KMS-11 (cell line): ENCODE data around the gene PPP1R1A.

Source experiments
- H2AFZ ChIP-seq: fragments of 200-600 bp; sonication (generic); 2 replicates; pipeline ENCODE4 v1.6.1; 2016; ENCODE audit warnings: antibody characterized with exemption, mixed run types, low read depth
- H3K27ac ChIP-seq: fragments of 200-600 bp; sonication (generic); 2 replicates; pipeline ENCODE4 v1.6.1; 2016; ENCODE audit warnings: mild to moderate bottlenecking, mixed run types
- H3K27me3 ChIP-seq: fragments of 200-600 bp; sonication (generic); 2 replicates; pipeline ENCODE4 v1.6.1; 2017; ENCODE audit warnings: mild to moderate bottlenecking, low read depth, mixed run types, moderate library complexity; ENCODE audit not compliant: insufficient read depth
- H3K36me3 ChIP-seq: fragments of 200-600 bp; sonication (generic); 2 replicates; pipeline ENCODE4 v1.6.1; 2017; ENCODE audit warnings: mild to moderate bottlenecking, mixed run types; ENCODE audit not compliant: insufficient read depth
- H3K4me1 ChIP-seq: fragments of 200-600 bp; sonication (generic); 2 replicates; pipeline ENCODE4 v1.6.1; 2016; ENCODE audit warnings: mild to moderate bottlenecking, low read depth, mixed run types; ENCODE audit not compliant: poor library complexity, severe bottlenecking
- H3K4me2 ChIP-seq: fragments of 200-600 bp; sonication (generic); 2 replicates; pipeline ENCODE4 v1.7.0; 2016; ENCODE audit warnings: mild to moderate bottlenecking, mixed run types
- H3K4me3 ChIP-seq: fragments of 200-600 bp; sonication (generic); IDR thresholded peaks from 2 replicates; pipeline ENCODE4 v1.6.1; 2017; ENCODE audit warnings: low read depth, low read length, mixed read lengths; ENCODE audit not compliant: insufficient read depth
- H3K79me2 ChIP-seq: fragments of 200-600 bp; sonication (generic); 2 replicates; pipeline ENCODE4 v1.6.1; 2016; ENCODE audit warnings: low read depth, mixed run types; ENCODE audit not compliant: insufficient read depth
- H3K9ac ChIP-seq: fragments of 200-600 bp; sonication (generic); 2 replicates; pipeline ENCODE4 v1.6.1; 2016; ENCODE audit warnings: mild to moderate bottlenecking, mixed run types
- H4K20me1 ChIP-seq: fragments of 200-600 bp; sonication (generic); 2 replicates; pipeline ENCODE4 v1.6.1; 2016; ENCODE audit warnings: mild to moderate bottlenecking, mixed run types; ENCODE audit not compliant: insufficient read depth
- CTCF ChIP-seq: fragments of 200-600 bp; sonication (generic); conservative IDR thresholded peaks from 2 replicates; pipeline ENCODE4 v1.6.1; 2017; ENCODE audit warnings: low read depth, mild to moderate bottlenecking, antibody characterized with exemption, low read length, moderate library complexity, mixed read lengths

PPP1R1A gene, protein sequence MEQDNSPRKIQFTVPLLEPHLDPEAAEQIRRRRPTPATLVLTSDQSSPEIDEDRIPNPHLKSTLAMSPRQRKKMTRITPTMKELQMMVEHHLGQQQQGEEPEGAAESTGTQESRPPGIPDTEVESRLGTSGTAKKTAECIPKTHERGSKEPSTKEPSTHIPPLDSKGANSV

DNA sequence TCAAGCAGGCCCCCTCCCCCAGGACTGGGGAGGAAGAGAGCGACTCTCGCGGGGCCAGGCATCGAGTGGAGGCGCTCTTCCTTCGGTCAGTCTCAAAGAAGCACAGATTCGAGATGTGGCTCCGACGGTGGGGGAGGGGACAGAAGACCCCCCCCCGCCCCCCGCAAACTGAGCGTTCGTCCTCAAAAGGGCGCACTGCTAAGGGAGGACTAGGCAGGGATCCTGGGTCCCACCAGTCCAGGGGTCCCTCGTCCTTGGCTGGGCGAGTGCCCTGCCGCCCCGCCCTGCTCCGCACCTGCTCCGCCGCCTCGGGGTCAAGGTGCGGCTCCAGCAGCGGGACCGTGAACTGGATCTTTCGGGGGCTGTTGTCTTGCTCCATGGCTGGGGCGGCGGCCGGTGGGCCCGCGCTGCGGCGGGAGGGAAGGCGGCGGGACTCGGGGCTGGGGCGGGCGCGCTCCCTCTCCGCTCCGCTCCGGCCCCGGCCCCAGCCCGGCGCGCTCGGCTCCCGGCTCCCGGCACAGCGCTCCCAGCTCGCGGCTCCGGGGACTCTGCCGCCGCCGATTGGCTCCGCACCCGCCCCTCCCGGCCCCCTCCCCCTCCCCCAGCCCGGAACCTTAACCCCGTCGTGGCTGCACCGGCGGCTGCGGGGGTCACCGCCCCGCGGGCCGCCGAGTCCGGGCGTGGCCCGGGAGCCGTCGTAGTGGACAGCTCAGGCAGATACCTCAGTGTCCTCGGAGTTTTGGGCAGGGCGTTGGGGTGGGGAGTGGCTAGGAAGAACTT, at the start of gene PPP1R1A:
PPP1R1A (minus strand) TSS at position 550 of the 780 bp plus-strand sequence; CDS start at position 379, 171 bp downstream.
- TF ChIP-seq CTCF: no peak
- Histone ChIP-seq H2AFZ (no peak within 1 kb of the TSS), H3K36me3 (no peaks in the 10 kb centered on the region), H3K4me1 (peaks cover 22% of the 10 kb centered on the region), H3K27me3 (no peaks in the 10 kb centered on the region), H3K27ac (no peak within 1 kb of the TSS), H4K20me1 (no peaks in the 10 kb centered on the region), H3K4me2 (no peak within 1 kb of the TSS), H3K4me3 (no peak within 1 kb of the TSS), H3K79me2 (no peaks in the 10 kb centered on the region), H3K9ac (no peak within 1 kb of the TSS)

DNA sequence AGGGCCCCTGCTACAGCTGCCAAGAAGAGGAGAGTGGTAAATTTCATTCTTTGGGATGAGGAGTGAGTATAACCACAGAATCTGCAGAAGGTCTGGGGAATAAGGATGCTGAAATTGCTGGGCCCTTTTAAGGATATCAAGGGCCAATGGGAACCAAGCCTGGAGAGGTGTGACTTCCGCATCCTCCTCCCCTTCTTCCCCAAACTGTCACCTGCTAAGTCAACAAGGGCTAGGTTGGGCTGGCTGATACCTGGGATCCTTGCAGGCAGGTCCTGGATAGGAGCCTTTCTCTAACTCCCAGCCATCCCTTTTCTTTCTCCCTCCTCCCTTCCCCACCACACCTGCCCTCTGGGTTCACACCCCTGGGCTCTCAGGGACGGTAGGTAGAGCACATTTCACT, 46.3 kb upstream of the PPP1R1A start, which contains the start of gene LACRT:
LACRT (minus strand) TSS at position 101 of the 400 bp plus-strand sequence; CDS start at position 47, 54 bp downstream.
- no peak for TF ChIP-seq CTCF
- Histone ChIP-seq H3K79me2 (no peaks in the 10 kb centered on the region), H3K27me3 (no peaks in the 10 kb centered on the region), H3K4me1 (no peaks in the 10 kb centered on the region), H3K27ac (no peak within 1 kb of the TSS), H4K20me1 (no peaks in the 10 kb centered on the region), H3K36me3 (no peaks in the 10 kb centered on the region), H2AFZ (no peak within 1 kb of the TSS), H3K9ac (no peak within 1 kb of the TSS), H3K4me2 (no peak within 1 kb of the TSS), H3K4me3 (no peak within 1 kb of the TSS)

DNA sequence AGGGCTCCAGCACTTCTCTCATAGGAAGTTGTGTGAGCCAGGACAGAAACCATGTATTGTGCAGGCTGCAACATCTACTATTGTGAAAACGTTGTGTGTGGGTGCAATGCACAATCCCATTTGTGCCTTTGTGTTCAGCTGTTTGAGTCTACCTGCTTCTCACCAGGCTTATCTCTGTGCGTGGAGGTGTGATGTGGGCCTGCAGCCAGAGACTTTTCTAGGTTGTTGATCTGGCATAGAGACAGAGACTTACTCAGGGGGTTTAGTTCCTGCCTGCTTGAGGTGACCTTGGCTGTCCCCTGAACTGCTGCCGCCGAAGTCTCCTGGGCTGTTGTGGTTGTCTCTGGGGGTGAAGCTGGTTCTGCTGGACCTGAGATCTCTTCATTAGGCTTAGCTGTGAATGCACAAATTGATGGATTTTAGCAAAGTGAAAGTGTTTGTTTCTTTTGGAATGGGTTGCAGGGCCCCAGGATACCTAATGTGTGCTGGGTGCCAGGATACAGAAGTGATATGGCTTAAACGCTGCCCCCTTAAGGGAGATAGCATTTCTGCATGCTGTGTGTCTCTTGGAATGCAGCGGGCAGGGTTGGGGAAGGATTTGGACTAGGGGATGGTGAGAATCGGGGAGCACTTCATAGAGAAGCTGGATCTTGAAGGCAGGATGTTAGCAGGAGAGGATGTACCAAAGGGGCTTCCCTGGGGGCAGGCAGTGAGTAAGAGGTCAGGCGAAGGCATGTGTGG, 43.7 kb upstream of the PPP1R1A start:
- TF ChIP-seq CTCF: peak; percentile 53
- Histone ChIP-seq H4K20me1 (no peaks in the 10 kb centered on the region), H3K79me2 (no peaks in the 10 kb centered on the region), H3K4me1 (no peaks in the 10 kb centered on the region), H3K9ac (no peak overlapping the region), H3K4me2 (no peak overlapping the region), H3K27ac (no peak overlapping the region), H3K4me3 (no peak overlapping the region), H2AFZ (no peak overlapping the region), H3K36me3 (no peaks in the 10 kb centered on the region), H3K27me3 (no peaks in the 10 kb centered on the region)

GRCh38 chr12:54631551-54631950, 43.1 kb upstream of the PPP1R1A start:
- Histone ChIP-seq H2AFZ (no peak overlapping the region), H4K20me1 (no peaks in the 10 kb centered on the region), H3K4me2 (no peak overlapping the region), H3K79me2 (no peaks in the 10 kb centered on the region), H3K9ac (no peak overlapping the region), H3K27ac (no peak overlapping the region), H3K4me1 (no peaks in the 10 kb centered on the region), H3K27me3 (no peaks in the 10 kb centered on the region), H3K4me3 (no peak overlapping the region), H3K36me3 (no peaks in the 10 kb centered on the region)
- no peak for TF ChIP-seq CTCF
